Measurements from ENCODE around the gene SH3BP5.

The SH3BP5 gene

DNA sequence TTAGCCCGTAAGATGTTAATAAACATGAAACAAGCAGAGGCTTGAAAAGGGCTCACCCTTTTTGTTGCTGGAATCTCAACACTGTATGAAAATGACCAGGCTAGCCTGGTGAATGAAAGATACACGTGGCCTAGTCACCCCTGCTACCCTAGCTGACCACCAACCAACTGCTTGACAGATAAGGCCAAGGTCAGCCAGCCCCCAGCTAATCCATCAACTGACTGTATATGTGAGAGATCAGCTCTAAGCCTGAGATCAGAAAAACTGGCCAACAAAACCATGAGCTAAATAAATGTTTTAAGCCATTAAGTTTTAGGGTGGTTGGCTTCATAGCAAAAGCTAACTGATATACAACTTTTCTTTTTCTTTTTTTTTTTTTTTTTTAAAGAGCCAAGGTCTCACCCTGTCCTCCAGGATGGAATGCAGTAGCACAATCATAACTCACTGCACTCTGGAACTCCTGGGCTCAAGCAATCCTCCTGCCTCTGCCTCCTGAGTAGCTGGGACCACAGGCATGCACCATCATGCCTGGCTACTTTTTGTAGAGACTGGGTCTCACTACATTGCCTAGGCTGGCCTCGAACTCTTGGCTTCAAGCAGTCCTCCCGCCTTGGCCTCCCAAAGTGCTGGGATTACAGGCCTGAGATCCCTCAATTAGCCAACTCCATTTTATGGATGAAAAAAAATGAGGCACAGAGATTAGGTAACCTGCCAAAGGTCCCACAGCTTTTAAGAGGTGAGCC, 34.6 kb downstream of the SH3BP5 start:
- no peak for DNase-seq (ENCODE audit: low spot score)

GRCh38 chr3:15295506-15295905, 36.9 kb downstream of the SH3BP5 start:
- no peak for DNase-seq (ENCODE audit: low spot score)

DNA sequence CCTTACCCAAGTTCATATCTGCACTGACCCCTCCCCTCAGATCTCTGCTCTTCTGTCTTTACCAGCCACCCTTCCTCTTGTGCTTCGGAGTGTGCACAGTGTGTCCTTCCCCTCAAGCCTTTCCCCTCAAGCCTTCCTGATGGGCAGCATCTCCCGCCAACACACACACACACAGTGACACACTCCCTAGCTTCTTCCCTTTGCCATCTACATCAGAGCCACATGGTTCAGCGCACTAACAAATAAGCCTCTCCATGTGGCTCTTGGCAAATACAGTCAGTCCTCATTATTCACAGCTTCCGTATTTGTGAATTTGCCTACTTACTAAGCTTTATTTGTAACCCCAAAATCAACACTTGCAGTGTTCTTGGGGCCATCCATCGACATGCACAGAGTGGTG, 37.5 kb downstream of the SH3BP5 start:
- DNase-seq (ENCODE audit: low spot score) = no peak

- DNase-seq (ENCODE audit: low spot score) = no peak
These were observed 39.4 kb downstream of the SH3BP5 start for GRCh38 chr3:15292765-15293522.

DNA sequence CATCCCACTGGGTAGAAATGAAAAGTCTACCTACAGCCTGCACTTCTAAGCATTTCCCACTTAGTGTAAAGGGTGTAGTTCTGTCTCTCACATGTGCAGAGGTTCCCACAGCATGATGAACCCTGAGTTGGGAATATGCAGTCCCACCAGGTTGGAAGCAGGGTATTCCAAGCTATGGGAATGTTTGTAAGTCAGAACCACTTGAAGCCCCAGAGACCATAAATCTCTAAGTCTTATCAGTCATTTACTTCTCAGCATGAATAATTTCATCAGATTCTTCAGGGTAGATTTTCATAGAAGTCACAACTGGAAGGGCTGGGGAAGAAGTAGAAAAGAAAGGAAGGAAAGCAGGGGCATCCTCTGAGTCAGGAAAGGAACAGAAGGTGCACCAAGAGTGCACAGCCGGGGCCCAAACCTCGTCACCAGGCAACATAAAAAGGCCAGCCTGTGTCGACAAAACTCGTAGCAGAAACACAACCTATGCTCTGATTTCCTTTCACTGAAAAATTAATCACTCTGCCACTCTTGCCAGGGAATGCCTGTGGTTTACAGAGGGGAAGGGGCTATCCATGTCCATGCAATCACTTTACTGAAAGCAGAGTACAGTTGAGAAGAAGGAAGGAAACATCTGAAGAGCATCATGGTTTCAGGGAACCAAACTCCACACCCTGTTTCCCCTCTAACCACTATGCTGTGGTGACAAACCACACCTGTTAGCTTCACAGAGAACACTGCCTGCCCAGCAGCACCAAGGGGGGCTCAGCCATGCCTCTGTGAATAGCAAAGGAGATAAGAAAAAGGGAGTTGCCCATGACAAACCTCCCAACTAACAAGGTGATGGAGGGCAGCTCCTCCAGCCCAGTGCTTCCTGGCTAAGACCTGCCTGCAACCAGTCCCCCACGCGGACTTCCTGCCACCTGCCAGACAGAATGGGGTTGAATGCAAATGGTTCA, 40.5 kb downstream of the SH3BP5 start:
- DNase-seq (ENCODE audit: low spot score) = peak; percentile 85

DNA sequence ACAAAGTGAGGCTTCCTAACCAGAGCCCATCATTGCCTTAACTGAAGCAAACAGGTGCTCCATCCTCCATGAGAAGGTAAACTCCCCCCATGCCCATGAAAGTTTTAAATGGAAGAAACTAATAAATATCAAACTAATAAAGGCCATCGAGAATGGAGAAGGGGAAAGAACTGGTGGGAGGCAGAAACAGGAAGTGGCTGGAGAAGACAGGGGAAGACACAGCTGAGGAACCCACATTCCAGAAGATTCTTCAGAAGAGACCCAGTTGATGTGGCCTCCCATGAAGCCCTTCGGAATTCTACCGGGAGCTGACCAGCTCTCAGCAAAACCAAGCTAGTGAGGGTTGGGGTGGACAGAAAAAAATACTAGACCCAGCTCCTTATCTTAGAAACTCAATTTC, 41.6 kb downstream of the SH3BP5 start:
- DNase-seq (ENCODE audit: low spot score) = no peak

- DNase-seq (ENCODE audit: low spot score) = no peak
These were observed 42.7 kb downstream of the SH3BP5 start for GRCh38 chr3:15289661-15290060.

- no peak for DNase-seq (ENCODE audit: low spot score)
These were observed 43.9 kb downstream of the SH3BP5 start for GRCh38 chr3:15288331-15289035.

DNA sequence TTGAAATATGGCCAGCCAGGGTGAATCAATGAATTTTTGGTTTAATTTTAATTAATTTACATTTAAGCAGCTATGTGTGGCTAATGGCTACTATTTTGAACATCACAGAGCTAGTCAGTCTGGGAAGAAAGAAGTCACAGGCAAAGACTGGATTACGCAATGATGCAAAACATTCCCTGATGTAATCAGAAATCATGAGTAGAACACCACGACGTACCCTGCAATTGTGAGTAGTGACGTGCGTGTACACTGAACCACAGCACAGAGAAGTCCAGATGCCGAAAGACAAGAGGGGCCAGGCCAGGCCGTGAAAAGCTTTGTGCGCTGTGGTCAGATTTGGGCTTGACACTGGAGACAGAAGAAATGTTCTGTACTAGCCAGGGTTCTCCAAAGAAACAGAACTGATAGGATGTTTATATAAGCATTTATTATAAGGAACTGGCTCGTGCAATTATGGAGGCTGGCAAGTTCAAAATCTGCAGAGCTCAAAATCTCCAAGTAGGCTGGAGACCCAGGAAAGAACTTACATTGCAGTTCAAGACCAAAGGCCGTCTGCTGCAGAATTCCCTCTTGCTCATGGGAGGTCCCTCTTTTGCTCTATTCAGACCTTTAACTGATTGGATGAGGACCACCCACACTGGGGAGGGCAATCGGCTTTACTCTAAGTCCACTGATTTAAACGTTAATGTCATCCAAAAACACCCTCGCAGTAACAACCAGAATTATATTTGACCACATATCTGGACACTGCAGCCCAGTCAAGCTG, 44.6 kb downstream of the SH3BP5 start:
- no peak for DNase-seq (ENCODE audit: low spot score)

DNA sequence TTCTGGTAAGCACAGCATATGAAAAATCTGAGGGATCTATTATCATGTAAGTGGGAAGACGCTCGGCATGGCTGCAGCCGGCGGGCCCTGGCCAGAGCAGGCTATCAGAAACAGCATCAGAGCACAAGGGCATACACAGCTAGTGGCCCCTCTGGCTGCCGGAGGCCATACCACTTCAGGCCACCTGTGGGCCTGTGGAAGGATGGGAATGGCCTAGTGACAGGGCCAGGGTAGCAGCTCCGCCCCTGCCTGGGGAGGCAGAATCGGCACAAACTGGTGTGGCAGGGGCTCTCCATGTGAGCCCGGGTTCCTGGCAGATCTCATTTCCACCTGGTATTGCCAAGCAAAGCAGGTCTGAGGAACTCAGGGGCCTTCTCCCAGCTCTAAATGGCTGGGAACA, 46.4 kb downstream of the SH3BP5 start:
- DNase-seq (ENCODE audit: low spot score) = no peak

DNA sequence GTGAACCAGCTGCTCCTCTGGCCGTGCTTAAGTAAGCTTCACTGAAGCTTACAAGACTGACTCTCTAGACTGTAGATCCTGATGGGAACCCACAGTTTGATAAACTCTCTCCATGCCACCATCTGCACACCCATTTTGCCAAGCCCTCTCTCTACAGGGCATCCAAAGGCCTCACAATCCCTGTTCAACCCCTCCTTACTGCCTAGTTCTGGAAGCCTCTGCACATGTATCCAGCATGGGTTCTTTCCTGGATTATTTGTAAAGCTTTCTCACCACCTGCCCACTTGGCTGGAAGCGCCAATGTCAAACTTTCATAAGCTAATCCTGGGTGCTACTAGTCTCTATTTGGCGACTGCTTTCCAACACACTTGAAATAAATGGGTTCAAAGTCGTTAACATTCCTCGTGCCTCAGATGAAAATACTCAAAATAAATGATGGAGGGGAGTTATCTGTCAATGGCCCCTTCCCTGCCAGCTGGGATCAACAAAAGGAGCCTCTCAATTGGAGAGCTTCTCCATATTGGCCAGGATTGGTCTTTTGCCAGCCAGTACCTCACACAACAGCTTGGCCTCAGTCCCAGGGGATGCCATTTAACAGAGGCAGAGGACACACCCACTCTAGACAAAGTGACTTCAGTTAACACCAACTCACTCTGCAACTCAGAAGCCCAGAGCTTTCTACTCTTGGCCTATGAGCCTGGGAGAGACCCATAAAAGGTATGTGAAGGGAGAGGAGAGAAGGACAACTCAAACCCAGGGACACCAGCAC, 48.1 kb downstream of the SH3BP5 start:
- DNase-seq (ENCODE audit: low spot score) = no peak

- no peak for DNase-seq (ENCODE audit: low spot score)
These were observed 48.7 kb downstream of the SH3BP5 start for GRCh38 chr3:15283702-15284101.

DNA sequence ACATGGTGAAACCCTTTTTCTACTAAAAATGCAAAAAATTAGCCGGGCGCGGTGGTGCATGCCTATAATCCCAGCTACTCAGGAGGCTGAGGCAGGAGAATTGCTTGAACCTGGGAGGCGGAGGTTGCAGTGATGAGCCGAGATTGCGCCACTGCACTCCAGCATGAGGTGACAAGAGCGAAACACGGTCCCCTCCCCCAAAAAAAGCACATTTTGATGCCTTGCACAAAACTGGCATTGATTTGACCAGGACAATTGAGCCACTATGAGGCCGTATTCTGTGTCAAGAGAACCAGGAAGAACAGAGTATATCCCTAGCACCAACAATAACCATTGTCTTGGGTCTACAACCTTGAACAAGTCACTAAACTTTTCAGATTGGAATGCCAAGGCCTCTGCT, 50.6 kb downstream of the SH3BP5 start:
- no peak for DNase-seq (ENCODE audit: low spot score)

DNA sequence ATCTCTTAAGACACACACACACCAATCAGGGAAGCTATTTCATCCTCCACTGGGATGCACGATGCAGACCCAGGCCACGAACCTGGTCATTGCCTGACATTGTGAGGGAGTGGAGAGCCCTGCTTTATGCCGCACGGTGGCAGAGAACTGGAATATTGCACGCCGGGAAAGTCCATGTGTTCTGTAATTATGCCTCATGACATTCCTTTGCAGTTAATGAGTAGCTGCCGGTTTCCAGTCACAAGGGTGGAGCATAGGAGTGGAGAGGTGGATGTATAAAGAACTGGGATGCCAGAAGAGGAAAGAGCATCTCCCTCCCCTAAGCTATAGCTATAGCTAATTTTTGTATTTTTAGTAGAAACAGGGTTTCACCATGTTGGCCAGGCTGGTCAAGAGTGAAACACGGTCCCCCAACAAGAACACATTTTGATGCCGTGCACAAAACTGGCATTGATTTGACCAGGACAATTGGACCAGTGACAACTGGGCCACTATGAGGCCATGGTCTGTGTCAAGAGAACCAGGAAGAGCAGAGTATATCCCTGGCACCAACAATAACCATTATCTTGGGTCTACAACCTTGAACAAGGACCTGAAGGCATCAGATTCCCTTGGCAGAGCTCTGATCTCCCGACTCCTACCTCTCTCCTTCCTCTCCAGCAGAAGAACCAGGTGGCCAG, 51.4 kb downstream of the SH3BP5 start:
- no peak for DNase-seq (ENCODE audit: low spot score)

GRCh38 chr3:15279671-15280402, 52.5 kb downstream of the SH3BP5 start:
- no peak for DNase-seq (ENCODE audit: low spot score)

DNA sequence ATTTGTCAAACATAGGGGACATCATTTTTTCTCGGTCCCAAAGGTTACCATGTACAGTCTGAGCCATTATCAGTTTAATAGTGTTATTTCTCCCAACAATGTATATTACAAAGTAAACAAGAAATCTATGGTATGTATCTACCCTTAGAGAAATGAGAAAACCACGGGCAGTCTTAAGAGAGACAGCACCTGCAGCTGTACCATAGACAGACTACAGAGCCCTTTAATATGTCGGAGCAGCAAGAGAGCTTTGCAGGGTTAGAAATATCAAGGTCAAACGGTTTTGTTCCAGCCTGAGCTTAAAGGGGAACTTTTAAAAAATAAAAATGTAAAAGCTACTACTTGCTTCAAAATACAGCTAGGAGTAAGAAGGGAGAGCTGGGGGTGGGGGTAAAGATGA, 53.2 kb downstream of the SH3BP5 start:
- no peak for DNase-seq (ENCODE audit: low spot score)

- no peak for DNase-seq (ENCODE audit: low spot score)
These were observed 54.4 kb downstream of the SH3BP5 start for GRCh38 chr3:15277861-15278500.

- DNase-seq (ENCODE audit: low spot score) = no peak
These were observed 56.2 kb downstream of the SH3BP5 start for GRCh38 chr3:15276028-15276724.
